HG03039 (cell line): Measurements from ENCODE around the gene TSPAN31.

Experiments used
- ATAC-seq: cut with Tn5 transposase; IDR thresholded peaks from one replicate; pipeline ENCODE4 v1.9.1; 2021; ENCODE audit warnings: mild to moderate bottlenecking, moderate library complexity; ENCODE audit not compliant: unreplicated experiment

TSPAN31 gene

DNA sequence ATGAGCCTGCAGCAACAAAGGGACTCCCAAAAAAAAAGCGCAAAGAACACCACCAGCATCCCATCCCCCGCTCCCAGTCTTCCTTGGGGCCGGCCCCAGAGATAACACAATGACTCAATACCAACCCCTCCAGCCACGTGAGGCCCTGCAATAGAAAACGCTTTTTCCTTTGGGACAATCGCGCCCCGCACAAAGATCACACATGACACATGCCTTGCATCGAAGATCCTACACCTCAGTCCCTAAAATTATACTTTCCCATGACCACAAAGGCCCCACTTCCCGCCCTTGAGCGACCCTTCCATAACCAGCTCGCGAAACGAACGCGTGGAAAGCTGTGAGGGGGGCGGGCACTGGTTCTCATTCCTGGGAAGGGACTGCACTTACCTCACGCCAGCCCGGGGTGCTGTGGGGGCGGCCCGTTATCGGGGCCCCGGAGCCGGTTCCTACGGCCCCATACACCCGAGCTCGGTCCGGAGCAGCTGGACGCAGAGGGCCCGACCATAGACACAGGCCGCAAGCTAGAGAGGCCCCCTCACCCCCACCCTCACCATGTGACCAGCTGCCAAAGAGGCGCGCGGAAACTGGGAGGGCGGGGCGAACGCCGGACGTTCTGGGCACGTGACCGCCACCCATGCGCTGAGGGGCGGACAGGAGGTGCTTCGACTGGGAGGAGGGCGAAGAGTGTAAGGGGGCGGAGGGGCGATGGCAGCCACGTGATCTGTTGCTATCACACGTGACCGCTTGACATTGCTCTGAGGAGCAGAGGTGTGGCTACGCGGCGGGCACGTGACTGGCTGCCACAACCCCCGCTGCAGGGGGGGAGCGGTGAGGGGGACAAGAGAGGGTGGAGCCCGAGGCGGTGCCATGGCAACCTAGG is 7.2 kb downstream of the TSPAN31 start, which contains the start of gene CDK4:
CDK4 (minus strand) TSS at position 523 of the 880 bp plus-strand sequence. CDS start 593 bp downstream, outside the sequence.
- ATAC-seq, result peak; percentile 70

DNA sequence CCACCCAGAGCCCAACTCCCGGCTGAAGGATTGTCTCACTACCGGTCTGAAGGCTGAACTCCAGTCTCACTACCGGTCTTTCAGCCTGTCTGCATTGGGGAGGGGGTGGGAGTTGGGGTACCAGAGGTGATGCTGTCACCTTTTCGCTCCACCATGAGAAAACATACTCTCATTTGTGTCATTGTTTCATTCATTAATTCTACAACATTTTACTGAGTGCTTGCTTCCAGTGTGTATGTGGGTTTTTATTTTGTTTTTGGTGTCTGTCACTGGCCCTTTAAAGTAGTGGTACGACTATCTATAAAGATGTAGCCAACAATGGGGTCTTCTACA is 7.8 kb downstream of the TSPAN31 start:
- ATAC-seq, result no peak

GRCh38 chr12:57753756-57754337 is 9.0 kb downstream of the TSPAN31 start:
- ATAC-seq, result no peak

DNA sequence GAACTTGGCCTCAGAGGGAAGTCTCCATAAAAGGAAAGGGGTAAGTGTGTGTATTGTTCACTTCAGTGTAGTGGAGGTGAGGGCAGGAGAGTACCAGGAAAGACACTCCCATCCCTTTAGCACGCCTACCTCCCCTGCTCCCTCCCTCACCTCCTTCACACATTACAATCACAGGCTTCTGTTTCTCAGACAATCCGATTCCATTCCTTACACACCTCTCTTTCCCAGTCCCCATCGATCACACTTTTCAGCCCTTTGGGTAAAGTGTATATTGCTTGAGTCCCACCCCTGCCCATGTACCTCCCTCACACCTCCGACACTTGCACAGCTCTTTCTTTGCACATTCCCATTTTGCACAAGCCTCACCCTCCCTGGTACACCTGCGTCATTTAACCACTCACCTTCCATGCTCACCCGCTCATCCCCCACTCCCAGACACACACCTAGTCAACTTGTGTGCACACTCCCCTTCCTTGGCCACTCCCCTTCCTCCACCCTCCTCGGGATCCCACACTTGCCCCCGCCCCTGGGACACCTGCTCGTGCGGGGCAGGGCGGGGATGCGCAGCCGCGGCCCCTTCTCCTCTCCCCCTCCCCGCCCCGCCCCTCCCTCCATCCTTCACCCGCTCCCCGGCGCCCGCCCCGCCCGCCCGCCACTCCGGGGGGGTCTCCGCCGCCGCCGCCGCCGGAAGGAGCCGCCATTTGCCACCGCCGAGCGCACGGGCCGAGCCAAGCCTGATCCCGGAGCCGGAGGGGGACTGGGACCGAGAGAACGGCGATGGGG is 9.8 kb downstream of the TSPAN31 start, which contains the start of gene MARCHF9:
MARCHF9 (plus strand) TSS at position 693 of the 783 bp plus-strand sequence. CDS start 426 bp downstream, outside the sequence.
- ATAC-seq, result peak; percentile 29

- no peak for ATAC-seq
Observed at GRCh38 chr12:57755194-57755453, 10.3 kb downstream of the TSPAN31 start.

GRCh38 chr12:57755454-57756372 is 10.9 kb downstream of the TSPAN31 start:
- ATAC-seq, result no peak

- no peak for ATAC-seq
Observed at GRCh38 chr12:57756406-57757341, 11.8 kb downstream of the TSPAN31 start.

DNA sequence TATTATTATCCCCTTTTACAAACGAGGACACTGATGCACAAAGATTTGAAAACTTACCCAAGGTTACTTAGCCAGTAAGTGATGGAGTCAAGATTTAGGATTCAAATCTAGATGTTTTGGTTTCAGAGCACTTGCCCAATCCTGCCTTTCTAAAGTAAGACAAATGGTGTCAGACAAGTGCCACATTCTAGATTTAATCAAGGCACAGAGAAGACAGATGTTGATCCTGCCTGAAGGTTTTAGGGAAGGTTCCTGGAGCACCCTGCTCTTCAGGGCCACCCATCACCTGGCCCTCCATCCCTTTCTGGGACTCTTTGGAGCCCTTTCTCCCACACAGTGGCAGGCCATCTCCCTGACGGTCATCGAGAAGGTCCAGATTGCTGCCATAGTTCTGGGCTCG is 12.9 kb downstream of the TSPAN31 start:
- ATAC-seq, result no peak

DNA sequence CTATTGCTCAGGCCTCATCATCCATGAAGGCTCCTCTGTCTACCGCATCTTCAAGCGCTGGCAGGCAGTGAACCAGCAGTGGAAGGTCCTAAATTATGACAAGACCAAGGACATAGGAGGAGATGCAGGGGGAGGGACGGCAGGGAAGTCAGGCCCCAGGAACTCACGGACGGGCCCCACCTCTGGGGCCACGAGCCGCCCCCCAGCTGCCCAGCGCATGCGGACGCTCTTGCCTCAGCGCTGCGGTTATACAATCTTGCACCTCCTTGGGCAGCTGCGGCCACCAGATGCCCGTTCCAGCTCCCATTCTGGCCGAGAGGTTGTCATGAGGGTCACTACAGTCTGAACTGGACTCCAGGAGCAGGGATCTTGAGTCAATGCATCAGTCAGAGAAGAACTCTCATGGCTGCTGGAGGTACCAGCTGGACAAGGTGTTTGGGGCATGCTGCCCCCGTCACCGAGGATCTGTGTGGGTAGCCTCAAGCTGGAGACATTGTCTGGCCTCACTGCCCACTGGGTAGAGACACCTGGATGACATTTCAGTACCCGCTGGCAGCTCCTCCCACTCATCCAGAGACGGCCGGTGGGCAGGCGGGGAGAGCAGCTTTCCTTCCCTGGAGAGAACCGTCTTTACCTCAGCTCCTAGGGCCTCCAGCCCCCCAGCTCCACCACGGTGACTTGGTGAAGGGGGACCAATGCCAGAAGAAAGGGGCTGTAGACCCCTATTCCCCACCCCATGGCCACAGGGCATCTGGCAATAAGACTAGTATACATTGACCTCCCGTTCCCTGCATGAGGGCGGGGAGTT is 13.9 kb downstream of the TSPAN31 start:
- no peak for ATAC-seq

GRCh38 chr12:57759360-57759980 is 14.6 kb downstream of the TSPAN31 start:
- ATAC-seq, result no peak

DNA sequence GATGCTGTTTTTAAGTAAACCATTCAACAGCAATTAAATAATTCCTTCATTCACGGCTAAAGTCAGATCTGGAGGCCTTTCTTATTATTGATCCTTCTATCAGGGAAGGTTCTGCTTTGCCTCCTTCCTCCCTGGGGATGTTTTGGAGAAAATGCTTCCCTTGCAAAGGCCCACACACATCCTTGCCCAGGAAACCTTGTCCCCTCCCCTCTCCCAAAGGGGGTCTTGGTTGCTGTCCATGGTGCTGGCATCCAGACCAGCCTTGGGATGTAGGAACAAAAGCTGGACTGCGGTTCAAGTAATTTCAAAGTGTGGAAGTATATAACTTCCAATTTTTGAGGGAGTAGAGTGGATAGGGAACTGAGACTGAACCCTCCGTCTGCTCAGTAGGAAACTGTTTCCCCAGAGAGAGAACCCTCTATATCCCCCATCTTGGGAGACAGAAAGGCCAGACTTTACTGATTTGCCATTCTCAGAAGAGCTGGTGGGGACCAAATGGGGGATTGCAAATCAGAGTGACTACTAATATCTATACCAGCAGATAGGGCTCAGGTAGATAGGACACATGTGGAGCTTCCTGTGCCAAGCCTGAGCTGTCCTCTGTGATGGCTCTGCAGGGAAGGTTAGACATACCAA is 15.6 kb downstream of the TSPAN31 start:
- ATAC-seq, result no peak

GRCh38 chr12:57761391-57761998 is 16.7 kb downstream of the TSPAN31 start:
- ATAC-seq, result no peak

- no peak for ATAC-seq
Observed at GRCh38 chr12:57762463-57762862, 17.6 kb downstream of the TSPAN31 start.

DNA sequence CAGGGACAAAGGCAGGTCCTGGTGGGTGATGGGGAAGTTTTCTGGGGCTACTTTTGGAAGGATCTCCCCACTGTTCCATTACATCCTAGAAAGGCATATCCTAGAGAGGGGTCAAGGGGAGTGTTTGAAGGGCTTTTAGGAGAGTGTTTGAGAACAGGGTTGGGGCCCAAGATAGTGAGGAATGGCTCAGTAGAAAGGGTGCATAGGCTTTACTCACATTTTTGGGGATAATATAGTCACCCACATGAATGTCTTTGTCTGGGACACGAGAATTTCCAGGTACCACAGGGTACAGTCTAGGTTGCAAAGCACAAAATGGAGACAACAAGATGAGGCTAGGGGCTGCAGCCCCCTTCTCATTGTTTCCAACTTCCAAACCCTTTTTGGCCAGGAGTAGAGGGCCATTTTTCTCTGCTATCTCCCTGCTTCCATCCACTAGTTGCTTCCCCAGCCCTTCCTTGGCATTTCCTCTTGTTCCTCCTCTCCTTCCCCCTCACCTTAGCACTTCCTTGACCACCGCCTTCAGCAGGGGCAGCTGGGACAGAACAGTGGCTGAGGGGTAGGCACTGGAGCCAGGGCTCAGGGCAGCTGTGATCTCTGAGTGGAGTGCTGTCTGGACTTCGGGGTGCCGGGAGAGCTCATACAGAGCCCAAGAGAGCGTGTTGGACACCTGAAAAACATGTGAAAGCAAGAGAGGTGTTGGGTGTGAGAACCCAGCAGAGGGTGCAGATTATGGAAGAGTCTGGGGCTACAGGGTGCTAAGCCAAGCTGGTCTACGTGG is 19.2 kb downstream of the TSPAN31 start:
- ATAC-seq, result no peak

DNA sequence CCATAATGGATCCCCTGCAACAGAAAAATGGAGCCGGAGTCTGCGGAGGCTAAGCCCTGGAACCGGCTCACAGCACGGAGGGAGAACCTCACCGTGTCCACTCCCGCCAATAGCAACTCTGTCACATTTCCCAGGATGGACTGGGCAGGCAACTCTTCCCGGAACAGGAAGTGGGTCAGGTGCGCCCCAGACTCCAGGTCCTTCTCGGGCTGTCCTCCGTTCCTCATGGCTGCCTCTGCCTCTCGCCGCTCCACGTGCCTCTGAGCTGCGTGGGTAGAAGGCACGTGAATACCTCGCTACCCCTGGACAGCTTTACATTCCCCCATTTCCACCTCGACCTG is 19.8 kb downstream of the TSPAN31 start:
- no peak for ATAC-seq

DNA sequence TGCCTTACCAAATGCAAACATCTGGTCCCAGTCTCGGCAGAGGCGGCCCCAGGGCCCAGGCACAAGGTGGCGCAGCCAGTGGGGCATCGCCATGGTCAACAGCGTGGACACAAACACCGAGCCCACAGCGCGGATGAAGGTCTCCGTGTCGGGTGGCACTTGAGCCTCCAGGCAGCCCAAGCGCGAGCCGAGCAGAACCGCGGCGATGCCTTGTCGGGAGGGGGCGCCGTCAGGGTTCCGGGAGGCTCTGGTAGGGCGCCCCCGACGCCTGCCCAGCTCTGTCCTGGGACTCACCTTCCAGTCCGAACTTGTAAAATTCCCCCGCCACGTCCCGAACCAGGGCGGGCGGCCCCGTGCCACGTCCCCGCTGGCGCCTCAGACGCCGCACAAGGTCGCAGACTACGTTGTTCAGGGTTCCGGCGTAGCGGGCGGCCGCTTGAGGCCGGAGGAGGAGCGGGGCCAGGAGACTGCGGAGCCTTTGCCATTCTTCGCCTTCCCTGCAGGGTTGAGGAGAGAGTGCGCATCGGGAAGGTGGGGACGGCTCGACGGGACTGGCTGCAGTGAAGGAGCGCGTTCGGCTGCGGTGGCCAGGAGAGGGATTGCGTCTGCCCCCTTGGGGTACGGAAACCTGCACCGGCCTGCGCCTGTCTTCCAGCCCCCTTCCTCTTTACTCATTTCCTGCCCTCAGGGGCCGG is 20.3 kb downstream of the TSPAN31 start:
- no peak for ATAC-seq
